NB4 (cell line): Measurements from ENCODE around the gene RRP1B.
A peak's percentile ranks its signal among the peaks of the same experiment; 100 is the strongest.

Source experiments
- DNase-seq: peaks from one replicate; pipeline ENCODE4 v3.0.0; 2010; ENCODE audit warnings: low read depth
- H3K4me3 ChIP-seq: one replicate; pipeline ENCODE4 v1.5.1; 2011; ENCODE audit warnings: mild to moderate bottlenecking, low read depth, low read length, moderate library complexity
- MAX ChIP-seq: IDR thresholded peaks from 2 replicates; pipeline ENCODE4 v1.6.1; 2011; ENCODE audit warnings: low read depth, low read length
- MYC ChIP-seq: IDR thresholded peaks from 2 replicates; pipeline ENCODE4 v1.6.1; 2011; ENCODE audit warnings: low read depth, low read length
- POLR2A ChIP-seq: IDR thresholded peaks from 2 replicates; pipeline ENCODE4 v1.6.1; 2011; ENCODE audit warnings: mild to moderate bottlenecking; ENCODE audit not compliant: insufficient read length; ENCODE audit errors: extremely low read depth
- TF ChIP-seq, protein P1 (sequence below): IDR thresholded peaks from one replicate; pipeline ENCODE4 v1.5.1; 2012; ENCODE audit warnings: low read depth, low read length

Gene RRP1B

DNA sequence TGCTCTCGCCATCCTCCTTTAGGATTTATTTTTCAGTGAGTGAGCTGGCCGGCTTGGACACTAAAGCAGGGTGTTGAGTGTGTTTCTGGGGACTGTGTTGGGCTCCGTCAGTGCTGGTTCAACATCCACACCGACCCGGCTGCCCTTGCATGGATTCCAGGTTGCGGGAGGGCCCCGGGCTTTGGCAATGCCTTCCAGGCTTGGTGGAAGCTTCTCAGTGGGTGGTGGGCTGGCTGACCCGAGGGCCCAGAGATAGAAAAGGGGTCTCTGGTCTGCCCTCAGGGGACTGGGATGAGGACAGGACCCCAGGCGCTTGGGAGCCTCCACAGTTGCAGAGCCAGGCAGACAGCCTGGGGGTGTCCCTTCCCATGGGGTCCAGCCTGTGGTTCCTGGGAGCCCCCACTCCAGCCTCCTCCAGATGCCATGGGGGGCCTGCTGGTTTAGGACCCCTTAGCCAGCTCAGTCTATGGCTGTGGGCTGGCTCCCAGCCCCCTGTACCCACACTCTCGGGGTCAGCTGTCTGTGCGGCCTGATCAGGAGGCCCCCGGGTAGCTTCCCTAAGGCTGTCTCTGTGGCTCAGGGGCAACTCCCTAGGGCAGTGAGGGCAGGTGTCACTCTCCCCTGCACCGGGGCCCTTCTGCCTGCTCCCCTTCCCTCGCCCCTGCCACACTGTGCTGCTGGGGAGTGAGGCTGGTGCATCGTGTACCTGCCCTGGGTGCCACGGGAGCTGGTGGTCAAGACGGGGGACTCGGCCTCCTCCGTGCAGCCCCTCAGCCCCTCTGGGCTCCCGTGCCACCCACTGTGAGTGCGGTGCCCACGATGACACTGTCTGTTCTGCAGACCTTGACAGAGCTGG, 76.1 kb downstream of the RRP1B start:
- H3K4me3 ChIP-seq: no peak overlapping the region
- TF ChIP-seq POLR2A (no peak), MYC (no peak), MAX (no peak)
- TF ChIP-seq, protein P1, sequence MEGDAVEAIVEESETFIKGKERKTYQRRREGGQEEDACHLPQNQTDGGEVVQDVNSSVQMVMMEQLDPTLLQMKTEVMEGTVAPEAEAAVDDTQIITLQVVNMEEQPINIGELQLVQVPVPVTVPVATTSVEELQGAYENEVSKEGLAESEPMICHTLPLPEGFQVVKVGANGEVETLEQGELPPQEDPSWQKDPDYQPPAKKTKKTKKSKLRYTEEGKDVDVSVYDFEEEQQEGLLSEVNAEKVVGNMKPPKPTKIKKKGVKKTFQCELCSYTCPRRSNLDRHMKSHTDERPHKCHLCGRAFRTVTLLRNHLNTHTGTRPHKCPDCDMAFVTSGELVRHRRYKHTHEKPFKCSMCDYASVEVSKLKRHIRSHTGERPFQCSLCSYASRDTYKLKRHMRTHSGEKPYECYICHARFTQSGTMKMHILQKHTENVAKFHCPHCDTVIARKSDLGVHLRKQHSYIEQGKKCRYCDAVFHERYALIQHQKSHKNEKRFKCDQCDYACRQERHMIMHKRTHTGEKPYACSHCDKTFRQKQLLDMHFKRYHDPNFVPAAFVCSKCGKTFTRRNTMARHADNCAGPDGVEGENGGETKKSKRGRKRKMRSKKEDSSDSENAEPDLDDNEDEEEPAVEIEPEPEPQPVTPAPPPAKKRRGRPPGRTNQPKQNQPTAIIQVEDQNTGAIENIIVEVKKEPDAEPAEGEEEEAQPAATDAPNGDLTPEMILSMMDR: no peak
- no peak for DNase-seq

DNA sequence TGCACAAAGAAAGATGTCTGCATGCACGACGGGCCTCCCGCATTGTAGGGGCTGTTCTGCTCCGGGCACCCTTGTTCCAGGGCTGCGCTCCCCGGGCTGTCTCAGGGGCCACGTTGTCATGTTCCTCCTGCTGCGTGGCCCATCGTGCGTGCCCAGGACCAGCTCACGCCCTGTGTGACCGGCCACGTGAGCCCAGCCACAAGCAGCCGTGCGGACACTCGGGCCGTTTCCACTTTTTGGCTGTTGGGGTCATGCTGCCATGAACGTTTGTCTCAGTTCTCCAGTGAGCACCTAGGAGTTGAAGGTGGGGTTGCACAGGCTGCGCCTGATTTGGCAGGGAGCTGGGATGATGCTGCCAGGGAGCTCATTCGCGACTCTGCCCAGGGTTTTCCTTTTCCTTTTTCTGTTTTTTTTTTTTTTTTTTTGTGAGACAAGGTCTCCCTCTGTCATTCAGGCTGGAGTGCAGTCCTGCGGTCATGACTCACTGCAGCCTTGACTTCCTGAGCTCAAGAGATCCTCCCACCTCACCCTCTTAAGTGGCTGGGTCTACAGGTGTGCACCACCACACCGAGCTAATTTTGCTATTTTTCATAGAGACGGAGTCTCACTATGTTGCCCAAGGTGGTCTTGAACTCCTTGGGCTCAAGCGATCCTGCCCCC, 77.0 kb downstream of the RRP1B start:
- DNase-seq: peak; percentile 54
- TF ChIP-seq MYC (no peak), MAX (no peak), POLR2A (no peak)
- TF ChIP-seq, protein P1: no peak
- H3K4me3 ChIP-seq: no peak overlapping the region

DNA sequence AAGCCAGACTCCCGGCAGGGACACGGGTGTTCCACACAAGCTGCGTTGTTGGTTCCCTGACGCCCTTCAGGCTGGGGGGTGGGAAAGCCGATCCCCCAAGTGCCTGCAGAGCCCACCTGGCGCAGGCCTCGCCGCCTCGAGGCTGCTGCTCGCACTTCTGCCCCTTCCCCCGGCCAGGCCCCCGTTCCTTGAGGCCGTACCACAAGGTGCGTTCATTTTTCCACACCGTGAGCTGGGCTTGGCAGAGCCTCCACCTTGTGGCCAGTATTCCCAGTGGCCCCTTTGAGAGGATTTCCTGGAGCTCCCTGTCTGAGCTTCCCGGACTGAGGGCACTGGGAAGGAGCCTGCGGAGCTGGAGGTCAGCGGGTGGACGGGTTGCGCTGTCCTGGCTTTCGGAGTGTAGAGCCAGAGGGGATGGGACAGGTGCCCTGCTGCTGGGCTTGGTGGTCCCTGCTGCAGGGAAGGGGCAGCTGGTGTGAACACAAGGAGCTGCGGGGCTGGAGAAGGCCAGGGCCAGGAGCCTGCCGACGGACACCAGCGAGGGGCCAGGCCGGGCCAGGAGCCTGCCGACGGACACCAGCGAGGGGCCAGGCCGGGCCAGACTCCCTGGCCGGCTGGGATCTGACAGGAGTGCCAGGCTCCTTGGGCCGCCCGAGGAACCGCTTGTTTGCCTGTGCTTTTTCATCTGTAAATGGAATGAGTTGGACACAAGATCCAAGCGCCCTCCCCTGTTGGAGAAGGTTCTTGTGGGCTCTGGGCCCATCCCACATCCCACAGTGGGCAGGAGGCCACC, 78.0 kb downstream of the RRP1B start:
- TF ChIP-seq MYC (no peak), MAX (no peak), POLR2A (no peak)
- TF ChIP-seq, protein P1: no peak
- DNase-seq: no peak

DNA sequence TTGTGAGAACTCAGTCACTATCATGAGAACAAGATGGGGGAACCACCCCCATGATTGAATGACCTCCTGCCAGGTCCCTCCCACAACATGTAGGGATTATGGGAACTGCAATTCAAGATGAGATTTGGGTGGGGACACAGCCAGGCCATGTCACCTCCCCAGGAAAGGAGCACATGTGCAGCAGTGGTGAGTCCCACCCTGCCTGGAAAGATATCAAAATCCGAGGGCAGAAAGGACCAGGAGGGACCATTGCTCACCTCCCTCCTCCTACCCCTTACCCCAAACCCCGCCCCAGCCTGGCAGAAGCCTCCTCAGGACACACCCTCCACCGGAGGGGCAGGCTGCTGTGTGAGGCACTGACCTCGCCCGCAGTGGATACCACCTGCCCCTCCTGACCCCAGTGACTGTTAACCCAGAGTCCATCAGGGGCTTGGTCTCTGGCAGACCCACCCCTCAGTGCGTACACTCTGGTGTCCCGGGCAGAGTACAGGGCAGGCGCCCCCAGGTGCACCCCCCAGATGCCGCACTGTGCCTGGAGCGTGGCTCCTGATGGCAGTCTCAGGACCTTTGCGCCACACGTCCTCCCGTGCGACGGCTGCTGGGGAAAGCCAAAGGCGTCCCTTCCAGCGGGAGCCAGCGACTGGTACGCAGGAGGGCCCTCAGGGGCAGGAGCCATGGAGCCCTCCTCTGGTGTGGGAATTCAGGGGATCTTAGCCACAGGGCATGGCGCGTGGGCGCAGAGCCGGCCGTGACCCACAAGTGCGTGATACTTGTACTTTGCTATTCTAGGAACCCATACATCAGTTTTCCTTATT, 80.5 kb downstream of the RRP1B start:
- DNase-seq: no peak
- no peak overlapping the region for H3K4me3 ChIP-seq
- TF ChIP-seq MAX (no peak), POLR2A (no peak), MYC (no peak)
- TF ChIP-seq, protein P1: no peak

More for the DNA sequence above, 78.0 kb downstream of the RRP1B start:
- H3K4me3 ChIP-seq: no peak overlapping the region

GRCh38 chr21:43740497-43741156, 81.3 kb downstream of the RRP1B start:
- H3K4me3 ChIP-seq: no peak overlapping the region
- no peak for DNase-seq
- no peak for TF ChIP-seq POLR2A
- TF ChIP-seq MAX: no peak
- no peak for TF ChIP-seq MYC
- TF ChIP-seq, protein P1: no peak
